ENCODE measurements around the gene SRSF6.

The SRSF6 gene

DNA sequence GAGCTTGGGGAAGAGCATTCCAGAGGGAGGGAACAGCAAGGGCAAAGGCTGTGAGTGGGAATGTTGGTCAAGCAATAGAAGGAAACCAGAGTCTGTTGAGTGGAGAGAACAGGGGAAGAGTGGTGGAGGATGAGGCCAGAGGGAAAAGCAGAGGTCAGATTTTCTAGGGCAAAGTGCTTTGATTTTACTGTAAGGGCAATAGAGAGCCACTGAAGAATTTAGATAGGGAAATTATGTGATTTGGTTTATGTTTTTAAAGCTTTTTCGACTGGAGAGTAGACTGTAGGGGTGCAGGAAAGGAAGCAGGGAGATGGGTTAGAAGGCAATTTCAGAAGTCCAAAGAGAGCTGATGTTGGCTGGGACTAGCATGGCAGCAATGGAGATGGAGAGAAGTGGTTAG, 54.2 kb downstream of the SRSF6 start:
- no peak overlapping the region for H3K4me3 ChIP-seq (ENCODE audit: low read depth, low read length)
- no peak for DNase-seq (ENCODE audit: low read depth)
- TF ChIP-seq, protein P1, sequence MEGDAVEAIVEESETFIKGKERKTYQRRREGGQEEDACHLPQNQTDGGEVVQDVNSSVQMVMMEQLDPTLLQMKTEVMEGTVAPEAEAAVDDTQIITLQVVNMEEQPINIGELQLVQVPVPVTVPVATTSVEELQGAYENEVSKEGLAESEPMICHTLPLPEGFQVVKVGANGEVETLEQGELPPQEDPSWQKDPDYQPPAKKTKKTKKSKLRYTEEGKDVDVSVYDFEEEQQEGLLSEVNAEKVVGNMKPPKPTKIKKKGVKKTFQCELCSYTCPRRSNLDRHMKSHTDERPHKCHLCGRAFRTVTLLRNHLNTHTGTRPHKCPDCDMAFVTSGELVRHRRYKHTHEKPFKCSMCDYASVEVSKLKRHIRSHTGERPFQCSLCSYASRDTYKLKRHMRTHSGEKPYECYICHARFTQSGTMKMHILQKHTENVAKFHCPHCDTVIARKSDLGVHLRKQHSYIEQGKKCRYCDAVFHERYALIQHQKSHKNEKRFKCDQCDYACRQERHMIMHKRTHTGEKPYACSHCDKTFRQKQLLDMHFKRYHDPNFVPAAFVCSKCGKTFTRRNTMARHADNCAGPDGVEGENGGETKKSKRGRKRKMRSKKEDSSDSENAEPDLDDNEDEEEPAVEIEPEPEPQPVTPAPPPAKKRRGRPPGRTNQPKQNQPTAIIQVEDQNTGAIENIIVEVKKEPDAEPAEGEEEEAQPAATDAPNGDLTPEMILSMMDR (IDR thresholded peaks at IDR 0.05; ENCODE audit: low read depth, low read length, missing control alignments): no peak

DNA sequence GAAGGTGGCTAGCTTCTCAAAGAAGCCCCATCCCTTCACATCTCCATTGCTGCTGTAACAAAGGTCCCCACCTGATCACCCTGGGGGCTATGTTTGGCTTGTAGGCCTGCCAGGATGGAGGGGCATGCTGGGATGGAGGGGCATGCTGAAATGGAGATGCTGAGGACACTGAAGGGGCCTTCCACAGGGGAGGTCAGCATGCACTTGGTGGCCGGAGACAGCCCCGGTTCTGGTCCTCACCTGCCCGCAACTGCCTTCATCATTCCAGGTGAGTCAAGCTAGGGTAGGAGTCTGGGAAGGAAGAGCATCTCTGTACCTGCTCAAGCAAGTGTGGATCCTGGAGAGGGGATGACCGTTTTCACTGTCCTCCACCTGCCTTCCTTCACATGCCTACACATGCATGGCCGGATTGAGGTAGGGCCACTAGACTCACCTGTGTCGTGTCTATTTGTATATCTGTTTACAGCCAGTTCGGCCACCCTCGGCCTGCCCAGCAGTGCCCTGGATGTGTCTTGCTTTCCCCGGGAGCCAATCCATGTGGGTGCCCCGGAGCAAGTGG, 55.8 kb downstream of the SRSF6 start:
- peak overlapping the region; percentile 49 for H3K4me3 ChIP-seq (ENCODE audit: low read depth, low read length)

More for the DNA sequence above, 55.8 kb downstream of the SRSF6 start:
- TF ChIP-seq, protein P1 (IDR thresholded peaks at IDR 0.05; ENCODE audit: low read depth, low read length, missing control alignments): no peak
- no peak for DNase-seq (ENCODE audit: low read depth)

Measured in GM12864 (cell line).